HG02623 (cell line): Measurements from ENCODE around the gene CFAP97.

ENCODE experiments used
- ATAC-seq: cut with Tn5 transposase; IDR thresholded peaks from one replicate; pipeline ENCODE4 v1.9.1; 2021; ENCODE audit warnings: moderate library complexity; ENCODE audit not compliant: unreplicated experiment

Gene CFAP97

GRCh38 chr4:185110375-185110823, 93.4 kb downstream of the CFAP97 start:
- ATAC-seq: no peak

GRCh38 chr4:185109736-185110135, 94.1 kb downstream of the CFAP97 start:
- ATAC-seq: no peak
